Endothelial cell (in vitro differentiated cells): ENCODE measurements around the gene ABCG4. TPM values are rescaled to one million over a fixed set of nuclear protein-coding genes. Genes with fewer than 3 reads are reported as not detected.
"Not testable (repeated sequence)": the region's sequence is repeated elsewhere in the genome, so short reads cannot be mapped to it uniquely, and the experiment has no call there.

Experiments
- DNase-seq: peaks from one replicate; pipeline ENCODE4 v3.0.0; 2021; ENCODE audit warnings: low spot score
- H3K27ac Mint-ChIP-seq: one replicate; pipeline ENCODE4 v1.8.0; 2021; ENCODE audit warnings: mixed read lengths, inconsistent platforms; ENCODE audit not compliant: unreplicated experiment
- H3K27me3 Mint-ChIP-seq: one replicate; pipeline ENCODE4 v1.8.0; 2021; ENCODE audit warnings: mild to moderate bottlenecking, moderate library complexity, mixed read lengths, inconsistent platforms; ENCODE audit not compliant: unreplicated experiment
- H3K36me3 Mint-ChIP-seq: one replicate; pipeline ENCODE4 v1.8.0; 2021; ENCODE audit warnings: mild to moderate bottlenecking, low read depth, mixed read lengths, inconsistent platforms; ENCODE audit not compliant: unreplicated experiment
- H3K4me1 Mint-ChIP-seq: one replicate; pipeline ENCODE4 v1.8.0; 2021; ENCODE audit warnings: mild to moderate bottlenecking, mixed read lengths, inconsistent platforms; ENCODE audit not compliant: unreplicated experiment
- H3K4me3 Mint-ChIP-seq: one replicate; pipeline ENCODE4 v1.8.0; 2021; ENCODE audit warnings: mild to moderate bottlenecking, mixed read lengths, inconsistent platforms; ENCODE audit not compliant: unreplicated experiment
- H3K9me3 Mint-ChIP-seq: one replicate; pipeline ENCODE4 v1.8.0; 2021; ENCODE audit warnings: mixed read lengths, inconsistent platforms; ENCODE audit not compliant: unreplicated experiment
- CTCF ChIP-seq: fragments of 200-600 bp; sonication (generic); IDR thresholded peaks from one replicate; pipeline ENCODE4 v1.5.0; 2021; ENCODE audit warnings: antibody characterized with exemption; ENCODE audit not compliant: unreplicated experiment
- total RNA-seq: library from RNA; stranded (reverse); fragmentation: NEBNext Ultra II Directional; extraction: Animal tissue kit (Norgen Biotek cat#: 25700); gene quantifications from one replicate; pipeline ENCODE4 v1.2.1, GENCODE V29; 2021; ENCODE audit not compliant: unreplicated experiment

Gene ABCG4
- total RNA-seq, 1 donor from 2014 or later = 0.10 TPM

- no peaks in the 10 kb centered on the region for H3K9me3 Mint-ChIP-seq
- no peak for DNase-seq
- peaks cover 20% of the 10 kb centered on the region for H3K4me1 Mint-ChIP-seq
Observed at GRCh38 chr11:119181677-119182412, 33.0 kb downstream of the ABCG4 start.

DNA sequence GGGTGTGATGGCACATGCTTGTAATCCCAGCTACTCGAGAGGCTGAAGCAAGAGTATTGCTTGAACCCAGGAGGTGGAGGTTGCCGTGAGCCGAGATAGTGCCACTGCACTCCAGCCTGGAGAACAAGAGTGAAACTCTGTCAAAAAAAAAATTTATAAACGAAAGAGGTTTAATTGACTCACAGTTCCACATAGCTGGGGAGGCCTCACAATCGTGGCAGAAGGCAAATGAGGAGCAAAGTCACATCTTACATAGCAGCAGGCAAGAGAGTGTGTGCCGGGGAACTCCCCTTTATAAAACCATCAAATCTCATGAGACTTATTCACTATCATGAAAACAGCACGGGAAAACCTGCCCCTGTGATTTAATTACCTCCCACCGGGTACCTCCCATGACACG lies 35.5 kb downstream of the ABCG4 start:
- H3K27me3 Mint-ChIP-seq, DNase-seq, H3K27ac Mint-ChIP-seq, H3K36me3 Mint-ChIP-seq, H3K4me3 Mint-ChIP-seq, H3K9me3 Mint-ChIP-seq: not testable (repeated sequence)
- H3K4me1 Mint-ChIP-seq = peaks cover 12% of the 10 kb centered on the region

More at GRCh38 chr11:119181677-119182412, 33.0 kb downstream of the ABCG4 start:
- H3K27ac Mint-ChIP-seq = no peak overlapping the region
- H3K27me3 Mint-ChIP-seq = no peaks in the 10 kb centered on the region
- H3K4me3 Mint-ChIP-seq = no peak overlapping the region
- peaks cover 6% of the 10 kb centered on the region for H3K36me3 Mint-ChIP-seq
- TF ChIP-seq CTCF = no peak

DNA sequence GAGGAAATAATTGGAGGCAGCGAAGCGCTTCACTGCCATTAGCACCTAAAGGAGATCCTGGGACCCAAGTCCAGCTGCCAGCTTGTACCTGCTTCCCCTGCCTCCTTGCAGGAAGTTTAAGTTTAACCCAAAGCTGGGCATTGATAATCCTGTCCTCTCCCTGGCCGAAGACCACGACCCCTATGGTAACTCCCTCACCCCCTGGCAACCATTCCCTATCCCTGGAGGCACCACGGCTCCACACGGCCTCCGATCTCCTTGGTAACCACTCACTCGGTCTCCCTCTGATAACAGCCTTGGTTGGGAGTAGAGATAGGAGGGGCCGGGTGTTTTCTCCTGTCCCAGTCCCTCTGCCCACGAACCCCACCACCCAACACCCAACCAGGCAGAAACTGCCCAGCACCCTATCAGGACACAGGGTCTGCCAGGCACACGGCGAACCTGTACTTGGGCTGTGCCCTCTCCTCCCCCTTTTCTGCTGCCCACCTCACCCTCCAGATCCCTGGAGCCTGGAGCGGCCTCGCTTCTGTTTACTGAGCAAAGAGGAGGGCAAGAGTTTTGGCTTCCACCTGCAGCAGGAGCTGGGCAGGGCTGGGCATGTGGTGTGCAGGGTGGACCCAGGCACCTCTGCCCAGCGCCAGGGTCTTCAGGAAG lies 37.3 kb downstream of the ABCG4 start:
- H3K27ac Mint-ChIP-seq = no peak overlapping the region
- H3K36me3 Mint-ChIP-seq = no peaks in the 10 kb centered on the region
- H3K9me3 Mint-ChIP-seq = no peaks in the 10 kb centered on the region
- H3K27me3 Mint-ChIP-seq = peaks cover 6% of the 10 kb centered on the region
- no peak overlapping the region for H3K4me3 Mint-ChIP-seq
- peaks cover 10% of the 10 kb centered on the region for H3K4me1 Mint-ChIP-seq
- no peak for TF ChIP-seq CTCF
- DNase-seq = no peak

GRCh38 chr11:119187123-119187892 lies 38.5 kb downstream of the ABCG4 start:
- peaks cover 2% of the 10 kb centered on the region for H3K4me1 Mint-ChIP-seq
- no peak for TF ChIP-seq CTCF
- H3K4me3 Mint-ChIP-seq = no peak overlapping the region
- H3K27ac Mint-ChIP-seq = no peak overlapping the region
- DNase-seq = no peak
- peaks cover 7% of the 10 kb centered on the region for H3K27me3 Mint-ChIP-seq
- no peaks in the 10 kb centered on the region for H3K36me3 Mint-ChIP-seq
- no peaks in the 10 kb centered on the region for H3K9me3 Mint-ChIP-seq

GRCh38 chr11:119188067-119188466 lies 39.2 kb downstream of the ABCG4 start:
- peaks cover 7% of the 10 kb centered on the region for H3K27me3 Mint-ChIP-seq
- no peak overlapping the region for H3K4me3 Mint-ChIP-seq
- DNase-seq = no peak

More at GRCh38 chr11:119188067-119188466, 39.2 kb downstream of the ABCG4 start:
- Mint-ChIP-seq H3K27ac (no peak overlapping the region), H3K36me3 (no peaks in the 10 kb centered on the region), H3K9me3 (no peaks in the 10 kb centered on the region), H3K4me1 (no peaks in the 10 kb centered on the region)
- TF ChIP-seq CTCF = no peak
